ENCODE measurements around the gene ZSCAN31.
"Not testable (repeated sequence)": the region's sequence is repeated elsewhere in the genome, so short reads cannot be mapped to it uniquely, and the experiment has no call there.

The ZSCAN31 gene

DNA sequence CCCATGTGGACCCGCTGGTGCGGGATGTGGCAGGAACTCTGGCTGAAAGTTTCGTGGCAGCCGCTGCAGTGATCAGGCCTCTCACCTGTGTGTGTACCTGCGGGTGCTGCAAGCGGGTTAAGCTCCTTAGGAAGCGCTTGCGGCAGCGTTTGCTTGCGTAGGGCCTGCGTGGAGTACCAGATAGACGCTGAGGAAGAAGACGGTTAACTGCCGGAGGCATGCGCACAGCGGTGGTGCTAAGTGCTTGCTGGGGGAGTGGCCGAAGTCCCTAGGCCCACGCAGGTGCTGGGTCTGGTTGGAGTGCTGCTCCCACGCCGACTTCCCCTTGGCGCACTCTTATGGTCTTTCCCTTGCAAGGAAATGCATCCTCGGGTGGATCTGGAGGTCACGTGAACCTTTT, 23.0 kb downstream of the ZSCAN31 start:
- no peak for DNase-seq

DNA sequence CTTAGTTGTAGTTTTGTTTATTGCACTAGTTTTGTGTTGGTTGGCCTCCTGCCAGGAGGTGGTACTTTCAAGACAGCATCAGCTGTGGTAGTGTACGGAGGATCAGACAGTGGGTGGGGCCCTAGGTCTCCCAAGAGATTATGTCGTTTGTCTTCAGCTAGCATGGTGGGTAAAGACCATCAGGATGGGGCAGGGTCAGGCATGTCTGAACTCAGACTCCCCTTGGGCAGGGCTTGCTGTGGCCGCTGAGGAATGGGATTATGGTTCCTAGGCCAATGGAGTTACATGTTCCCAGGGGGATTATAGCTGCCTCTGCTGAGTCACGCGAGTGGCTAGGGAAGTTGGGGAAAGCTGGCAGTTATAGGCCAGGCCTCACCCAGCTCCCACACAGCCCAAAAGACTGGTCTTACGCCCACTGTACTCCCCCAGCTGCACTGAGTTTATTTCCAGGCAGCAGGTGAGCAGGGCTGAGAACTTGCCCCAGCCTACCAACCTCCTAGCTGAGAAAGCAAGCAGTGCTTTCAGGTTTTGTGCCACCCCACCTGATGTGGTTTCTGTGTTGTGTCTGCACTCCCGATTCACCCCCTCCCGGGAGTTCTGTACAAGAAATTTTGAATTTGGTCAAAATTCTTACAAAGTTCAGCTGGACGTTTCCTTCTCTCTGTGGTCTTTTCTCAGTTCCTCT, 24.7 kb downstream of the ZSCAN31 start:
- DNase-seq = no peak

DNA sequence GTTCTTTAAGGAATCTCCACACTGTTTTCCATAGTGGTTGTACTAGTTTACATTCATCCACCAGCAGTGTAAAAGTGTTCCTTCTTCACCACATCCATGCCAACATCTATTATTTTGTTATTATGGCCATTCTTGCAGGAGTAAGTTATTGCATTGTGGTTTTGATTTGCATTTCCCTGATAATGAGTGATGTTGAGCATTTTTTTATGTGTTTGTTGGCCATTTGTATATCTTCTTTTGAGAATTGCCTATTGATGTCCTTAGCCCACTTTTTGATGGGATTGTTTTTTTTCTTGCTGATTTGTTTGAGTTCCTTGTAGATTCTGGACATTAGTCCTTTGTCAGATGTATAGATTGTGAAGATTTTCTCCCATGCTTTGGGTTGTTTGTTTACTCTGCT, 29.6 kb downstream of the ZSCAN31 start:
- not testable (repeated sequence) for DNase-seq

DNA sequence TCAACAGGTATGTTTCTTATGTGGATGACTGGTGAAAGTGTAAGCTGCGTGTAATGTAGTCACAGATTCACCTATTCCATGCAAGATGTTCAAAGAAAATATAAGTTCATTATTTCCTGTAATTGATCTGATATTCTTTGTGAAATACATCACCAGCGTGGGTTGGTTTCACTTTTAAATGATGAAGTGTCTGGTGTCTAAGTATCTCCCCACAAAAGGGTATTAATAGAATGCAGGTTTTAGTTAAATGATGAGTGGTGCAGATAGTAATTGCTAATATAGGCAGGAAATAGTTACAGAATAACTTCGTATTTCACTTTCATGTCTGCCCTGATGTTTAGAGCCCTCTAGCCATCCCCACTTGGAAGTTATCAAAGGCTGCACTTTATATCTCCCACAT, 32.4 kb downstream of the ZSCAN31 start:
- DNase-seq = no peak

DNA sequence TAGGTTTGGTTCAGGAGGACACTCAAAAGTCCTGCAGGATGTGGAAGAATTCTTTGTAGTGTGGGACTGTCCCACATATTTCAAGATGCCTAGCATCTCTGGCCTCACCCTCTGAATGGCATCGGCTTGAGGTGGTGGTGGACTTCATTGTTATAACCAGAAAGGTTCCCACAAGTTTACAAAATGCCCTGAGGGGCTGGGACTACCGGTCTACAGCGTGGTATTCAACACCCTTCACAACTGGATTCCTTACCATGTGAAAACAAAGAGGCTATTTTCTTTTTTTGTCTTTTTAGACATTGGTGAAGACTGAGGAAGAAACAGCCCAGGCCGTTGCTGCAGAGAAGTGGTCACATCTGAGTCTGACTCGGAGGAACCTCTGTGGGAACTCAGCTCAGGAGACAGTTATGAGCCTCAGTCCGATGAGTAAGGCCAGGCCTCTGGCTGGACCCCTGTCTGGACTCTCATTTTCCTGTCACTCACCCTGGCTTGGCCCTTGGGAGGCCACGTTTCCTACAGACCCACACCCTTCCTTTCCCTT, 39.4 kb downstream of the ZSCAN31 start:
- no peak for DNase-seq

DNA sequence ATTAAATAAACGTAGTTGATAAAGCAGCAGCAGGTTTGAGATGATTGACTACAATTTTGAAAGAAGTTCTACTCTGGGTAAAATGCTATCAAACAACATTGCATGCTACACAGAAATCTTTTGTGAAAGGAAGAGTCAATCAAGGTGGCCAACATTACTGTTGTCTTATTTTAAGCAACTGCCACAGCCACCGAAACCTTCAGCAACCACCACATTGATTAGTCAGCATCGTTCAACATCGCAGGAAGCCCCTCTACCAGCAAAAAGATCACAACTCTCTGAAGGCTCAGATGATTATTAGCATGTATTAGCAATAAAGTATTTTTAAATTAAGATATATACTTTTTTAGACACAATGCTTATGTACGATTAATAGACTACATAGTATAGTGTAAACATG, 40.6 kb downstream of the ZSCAN31 start:
- no peak for DNase-seq

DNA sequence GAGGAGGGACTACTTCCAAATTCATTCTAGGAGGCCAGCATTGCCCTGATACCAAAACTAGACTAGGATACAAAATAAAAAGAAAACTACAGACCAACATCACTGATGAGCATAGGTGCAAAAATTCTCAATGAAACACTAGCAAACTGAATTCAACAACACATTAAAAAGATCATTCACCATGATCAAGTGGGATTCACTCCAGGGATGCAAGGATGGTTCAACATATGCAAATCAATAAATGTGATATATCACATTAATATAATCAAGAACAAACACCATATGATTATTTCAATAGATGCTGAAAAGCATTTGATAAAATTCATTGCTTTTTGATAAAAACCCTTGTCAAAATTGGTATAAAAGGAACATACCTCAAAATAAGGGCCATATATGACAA, 44.4 kb downstream of the ZSCAN31 start:
- no peak for DNase-seq

DNA sequence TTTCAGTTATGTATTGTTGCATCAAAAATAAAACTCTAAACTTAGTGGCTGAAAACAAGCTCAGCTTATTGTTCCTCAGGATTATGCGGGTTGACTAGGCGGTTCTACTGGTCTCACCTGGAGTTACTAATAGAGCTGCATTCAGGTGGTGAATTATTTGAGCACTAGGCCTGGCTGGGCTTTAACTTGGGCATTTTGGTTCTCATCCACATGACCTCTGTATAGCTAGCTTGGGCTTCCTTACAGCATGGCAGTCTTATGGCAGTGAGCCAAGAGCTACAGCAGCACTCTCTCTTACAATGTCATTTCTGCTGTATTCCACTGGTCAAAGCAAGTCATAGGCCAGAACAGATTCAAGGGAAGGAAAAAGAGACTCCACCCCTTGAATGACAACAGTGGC, 53.0 kb downstream of the ZSCAN31 start:
- no peak for DNase-seq

DNA sequence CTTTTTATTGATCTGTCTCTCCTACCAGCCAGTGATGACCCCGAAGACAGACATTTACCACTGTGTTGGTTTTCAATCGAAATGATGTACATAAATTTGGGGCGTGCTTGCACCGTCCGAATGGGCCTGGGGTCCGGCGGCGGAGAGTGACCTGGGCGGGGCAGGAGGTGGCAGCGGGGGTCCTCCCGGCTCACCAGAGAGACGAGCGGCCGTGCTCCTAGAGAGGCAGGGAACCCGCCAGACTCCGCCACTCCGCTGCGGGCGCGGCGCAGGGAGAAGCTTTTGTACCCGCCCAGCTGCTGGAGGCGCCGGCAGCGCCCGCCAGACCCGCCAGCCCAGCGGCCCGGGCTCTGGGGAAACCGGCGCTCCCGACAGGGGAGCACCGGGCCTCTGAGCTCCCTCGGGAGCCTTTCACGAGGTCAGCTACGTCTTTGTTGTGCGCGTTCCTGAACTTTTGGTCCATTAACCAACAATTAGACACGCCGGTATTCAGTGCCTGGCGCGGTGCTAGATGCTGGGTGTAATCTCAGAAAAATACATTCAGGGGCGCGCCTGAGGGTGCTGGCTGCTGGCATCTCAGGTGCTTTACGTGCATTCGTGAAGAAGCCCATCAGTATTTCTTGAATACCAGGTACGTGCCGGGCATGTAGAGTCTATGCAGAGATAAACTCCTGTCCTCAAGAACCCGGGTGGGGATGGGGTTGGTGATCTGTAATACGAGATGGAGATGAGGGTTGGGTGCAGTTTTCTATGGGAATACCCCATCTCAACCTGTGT, 54.5 kb downstream of the ZSCAN31 start, which contains the start of gene PGBD1:
Gene PGBD1 (plus strand): TSS at position 285 of the 777 bp plus-strand sequence. CDS start 2,242 bp downstream, outside the sequence.
- DNase-seq = peak; percentile 32

DNA sequence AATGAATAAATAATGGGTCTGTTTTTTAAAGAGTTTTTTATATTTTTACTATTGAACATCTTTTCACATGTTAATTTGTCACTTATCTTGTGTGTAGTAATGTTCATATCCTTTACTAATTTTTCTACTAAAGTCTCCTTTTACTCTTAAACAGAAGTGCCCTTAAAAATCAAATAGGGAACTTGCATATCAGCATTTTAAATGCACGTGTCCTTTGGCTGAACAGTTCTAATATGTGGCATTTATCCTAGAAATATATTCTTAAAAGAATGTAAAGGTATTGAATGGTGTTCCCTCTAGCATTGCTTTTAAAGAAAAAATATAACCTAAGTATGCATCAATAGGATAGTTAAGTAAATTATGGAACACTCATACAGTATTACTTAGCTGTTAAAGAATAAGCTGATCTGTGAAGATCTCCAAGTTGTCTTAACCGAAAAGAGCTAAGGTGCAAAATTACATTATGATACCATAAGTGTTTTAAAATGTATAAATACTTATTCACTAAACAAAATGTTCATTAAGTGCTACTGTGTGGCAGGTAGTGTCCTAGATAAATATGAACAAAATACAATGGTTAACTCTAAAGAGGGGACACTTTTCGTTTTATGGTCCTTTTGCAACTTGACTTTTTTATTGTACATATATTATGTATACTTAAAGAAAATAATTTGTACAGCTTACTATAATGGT, 55.2 kb downstream of the ZSCAN31 start:
- no peak for DNase-seq

DNA sequence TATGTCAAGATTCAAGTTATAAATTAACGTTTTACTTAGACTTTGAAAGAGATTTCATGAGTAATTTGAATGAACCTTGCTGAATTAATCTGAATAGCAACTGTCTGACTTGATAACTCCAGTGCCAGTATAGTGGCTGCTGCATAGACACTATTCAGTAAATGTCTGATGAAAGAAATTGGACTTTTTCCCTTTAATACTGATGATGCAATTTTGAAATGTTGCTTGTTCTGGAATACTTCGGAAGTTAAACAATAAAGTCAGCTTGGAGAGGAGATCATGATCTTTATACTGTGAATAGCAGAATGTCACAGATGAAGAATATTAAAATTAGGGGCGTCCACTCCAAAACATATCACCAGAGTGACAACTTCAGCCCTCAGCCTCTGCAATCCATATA, 58.2 kb downstream of the ZSCAN31 start:
- DNase-seq = no peak

DNA sequence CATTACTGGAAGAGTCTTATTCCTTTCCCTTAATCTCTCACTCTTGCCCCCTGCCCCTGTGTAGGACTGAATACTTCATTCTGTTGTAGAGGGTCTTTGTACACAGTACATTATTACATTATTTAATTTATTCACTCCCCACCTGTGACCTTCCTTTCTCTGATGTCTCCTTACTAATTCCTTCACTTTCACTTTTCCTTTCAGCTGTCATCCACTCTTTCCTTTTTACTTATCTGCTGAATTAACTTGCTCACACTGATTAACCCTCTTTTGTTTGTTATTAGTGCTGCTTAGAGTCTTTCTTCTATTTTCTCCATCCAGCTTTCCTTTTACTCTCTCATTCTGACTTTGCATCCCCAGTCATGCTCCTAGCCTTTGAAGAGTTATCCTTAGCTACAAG, 61.1 kb downstream of the ZSCAN31 start:
- DNase-seq = no peak

Data from inflammatory macrophage treated with lipopolysaccharide for 4 hours (primary cell).